Activated CD4-positive, alpha-beta T cell treated with anti-CD3 and anti-CD28 coated beads, Interleukin-2, amount 10 ng/mL, durations not matched to agents 24 days and 14 days (primary cell): ENCODE data around the gene GPATCH8. TPM values are rescaled to one million over a fixed set of nuclear protein-coding genes. Genes with fewer than 3 reads are reported as not detected.
A peak's percentile ranks its signal among the peaks of the same experiment; 100 is the strongest.

Source experiments
- DNase-seq: peaks from one replicate; pipeline ENCODE4 v3.0.0; 2022
- H3K27ac Mint-ChIP-seq: one replicate; pipeline ENCODE4 v1.8.0; 2022; ENCODE audit warnings: mild to moderate bottlenecking, mixed read lengths
- H3K27me3 Mint-ChIP-seq: one replicate; pipeline ENCODE4 v1.8.0; 2022; ENCODE audit warnings: mixed read lengths
- H3K36me3 Mint-ChIP-seq: one replicate; pipeline ENCODE4 v1.8.0; 2022; ENCODE audit warnings: low read depth, mild to moderate bottlenecking, mixed read lengths
- H3K4me1 Mint-ChIP-seq: one replicate; pipeline ENCODE4 v1.8.0; 2021; ENCODE audit warnings: mixed read lengths
- H3K4me3 Mint-ChIP-seq: one replicate; pipeline ENCODE4 v1.8.0; 2022; ENCODE audit warnings: mild to moderate bottlenecking, moderate library complexity, mixed read lengths
- H3K9me3 Mint-ChIP-seq: one replicate; pipeline ENCODE4 v1.8.0; 2021; ENCODE audit warnings: mixed read lengths
- intact Hi-C: fragments of 100-400 bp; cut with micrococcal nuclease; formaldehyde crosslinking; loops from one replicate; pipeline ENCODE4 v1.15.1; 2023
- total RNA-seq: library from RNA; stranded (reverse); gene quantifications from 2 replicates; pipeline ENCODE4 v1.2.3, GENCODE V29; 2022

GPATCH8 gene
- total RNA-seq, 1 donor from 2014 or later: 46.4 TPM

- intact Hi-C loops: no loop called here
- no peaks in the 10 kb centered on the region for H3K4me1 Mint-ChIP-seq
- no peaks in the 10 kb centered on the region for H3K9me3 Mint-ChIP-seq
- H3K4me3 Mint-ChIP-seq: no peak overlapping the region
- H3K27me3 Mint-ChIP-seq: peaks cover 39% of the 10 kb centered on the region
- H3K27ac Mint-ChIP-seq: no peak overlapping the region
- no peaks in the 10 kb centered on the region for H3K36me3 Mint-ChIP-seq
- DNase-seq: no peak
These were observed 141.6 kb downstream of the GPATCH8 start for GRCh38 chr17:44361292-44362260.

GRCh38 chr17:44360826-44361225 is 142.4 kb downstream of the GPATCH8 start:
- Mint-ChIP-seq H3K36me3 (no peaks in the 10 kb centered on the region), H3K27ac (no peak overlapping the region), H3K4me1 (no peaks in the 10 kb centered on the region), H3K9me3 (no peaks in the 10 kb centered on the region), H3K27me3 (peaks cover 32% of the 10 kb centered on the region), H3K4me3 (no peak overlapping the region)
- intact Hi-C loops: no loop called here
- DNase-seq: no peak

DNA sequence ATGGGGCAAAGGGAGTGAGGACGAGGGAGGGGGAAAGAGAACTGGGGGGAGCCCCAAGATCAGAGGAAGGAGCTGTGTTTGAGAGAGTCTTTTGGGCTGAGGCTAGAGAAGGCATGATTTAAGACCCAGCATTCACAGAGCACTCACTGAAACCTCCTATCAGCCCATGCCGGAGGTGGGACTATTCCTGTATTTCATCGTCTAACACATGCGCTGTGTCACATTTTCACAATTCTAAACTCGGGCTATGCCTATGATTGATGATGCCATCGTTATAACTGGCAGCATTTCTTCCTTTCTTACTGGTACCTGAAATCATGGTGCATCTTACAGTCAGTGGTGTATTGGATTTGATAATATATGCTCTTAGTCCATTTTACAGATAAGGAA is 143.1 kb downstream of the GPATCH8 start:
- H3K4me3 Mint-ChIP-seq: no peak overlapping the region

DNA sequence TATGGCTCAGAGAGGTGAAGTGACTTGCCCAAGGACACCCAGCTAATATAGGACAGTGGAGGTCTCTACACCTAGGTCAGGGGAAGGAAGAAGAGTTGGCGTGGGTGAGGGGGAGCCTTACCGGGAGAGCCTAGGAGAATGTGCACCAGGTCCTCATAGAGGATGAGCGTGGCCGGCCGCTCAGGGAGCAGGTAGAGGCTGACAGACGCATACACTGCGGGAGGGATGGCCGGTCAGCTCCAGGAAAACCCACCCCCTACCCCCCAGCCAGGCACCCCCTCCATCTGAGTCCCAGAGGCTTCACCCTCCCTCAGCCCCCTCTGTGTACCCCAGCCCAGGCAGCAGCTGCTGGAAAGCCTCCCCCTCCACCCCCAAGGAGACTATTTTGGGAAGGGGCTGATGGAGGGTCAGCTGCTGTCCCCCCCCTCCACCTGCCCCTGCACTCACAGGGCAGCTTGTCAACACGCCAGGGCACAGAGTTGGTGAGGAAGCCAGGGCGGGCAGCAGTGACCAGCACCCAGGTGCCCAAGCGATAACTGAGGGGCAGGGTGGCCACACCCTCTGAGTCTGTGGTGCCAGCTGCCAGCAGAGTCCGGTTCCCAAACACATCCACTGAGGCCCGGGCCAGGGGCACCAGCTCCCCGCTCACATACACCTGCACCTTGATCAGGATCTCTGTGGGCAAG is 143.6 kb downstream of the GPATCH8 start:
- intact Hi-C loops: no loop called here
- no peak for DNase-seq
- Mint-ChIP-seq H3K4me1 (no peaks in the 10 kb centered on the region), H3K9me3 (no peaks in the 10 kb centered on the region), H3K27ac (no peak overlapping the region), H3K4me3 (no peak overlapping the region), H3K36me3 (no peaks in the 10 kb centered on the region), H3K27me3 (peaks cover 25% of the 10 kb centered on the region)

More for the DNA sequence above, 143.1 kb downstream of the GPATCH8 start:
- no peaks in the 10 kb centered on the region for H3K36me3 Mint-ChIP-seq
- no peaks in the 10 kb centered on the region for H3K4me1 Mint-ChIP-seq
- DNase-seq: no peak
- H3K27ac Mint-ChIP-seq: no peak overlapping the region
- H3K9me3 Mint-ChIP-seq: no peaks in the 10 kb centered on the region
- intact Hi-C loops: no loop called here
- H3K27me3 Mint-ChIP-seq: peaks cover 29% of the 10 kb centered on the region

DNA sequence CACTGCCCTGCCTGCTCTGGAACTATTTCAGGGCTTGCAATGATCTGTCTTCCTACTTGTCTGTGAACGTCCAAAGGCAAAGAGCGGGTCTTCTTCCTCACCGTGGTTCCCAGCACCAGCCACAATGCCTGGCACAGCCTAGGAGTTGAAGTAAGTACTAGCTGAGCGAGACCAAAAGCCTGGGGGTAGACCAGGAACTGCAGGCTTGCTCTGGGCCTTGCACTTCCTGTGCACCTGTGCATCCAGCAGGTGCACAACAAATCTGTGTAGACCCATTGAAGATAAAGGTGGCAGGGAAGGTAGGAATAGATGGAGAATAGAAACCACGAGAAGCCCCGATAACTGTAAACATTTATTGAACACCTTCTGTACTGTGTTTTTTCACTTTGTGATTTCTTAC is 144.2 kb downstream of the GPATCH8 start:
- no peaks in the 10 kb centered on the region for H3K36me3 Mint-ChIP-seq
- no peaks in the 10 kb centered on the region for H3K9me3 Mint-ChIP-seq
- peaks cover 25% of the 10 kb centered on the region for H3K27me3 Mint-ChIP-seq
- no peak overlapping the region for H3K27ac Mint-ChIP-seq
- H3K4me1 Mint-ChIP-seq: no peaks in the 10 kb centered on the region
- H3K4me3 Mint-ChIP-seq: no peak overlapping the region
- no peak for DNase-seq
- intact Hi-C loops: no loop called here

DNA sequence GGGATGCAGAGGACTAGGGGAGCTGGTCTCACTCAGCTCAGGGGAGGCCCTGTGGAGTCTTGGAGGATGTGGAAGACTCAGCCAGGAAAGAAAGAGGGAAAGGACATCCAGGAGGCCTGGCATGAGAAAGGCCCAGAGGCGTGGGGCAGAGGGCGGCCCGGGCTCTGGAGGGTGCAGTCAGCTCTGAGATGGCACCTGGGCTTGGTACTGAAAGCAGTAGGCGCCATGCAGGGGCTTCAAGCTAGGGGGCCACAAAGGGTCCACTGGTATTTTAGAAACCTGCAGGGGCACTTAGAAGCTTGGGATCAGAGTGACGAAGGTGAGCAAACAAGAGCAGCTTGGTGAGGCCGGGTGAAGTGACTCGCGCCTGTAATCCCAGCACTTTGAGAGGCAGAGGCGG is 145.1 kb downstream of the GPATCH8 start:
- intact Hi-C loops: no loop called here
- Mint-ChIP-seq H3K27ac (no peak overlapping the region), H3K27me3 (peaks cover 23% of the 10 kb centered on the region)

GRCh38 chr17:44356241-44356640 is 147.0 kb downstream of the GPATCH8 start:
- no peak for DNase-seq
- no peak overlapping the region for H3K27ac Mint-ChIP-seq
- peaks cover 11% of the 10 kb centered on the region for H3K27me3 Mint-ChIP-seq
- no peaks in the 10 kb centered on the region for H3K9me3 Mint-ChIP-seq
- H3K36me3 Mint-ChIP-seq: peaks cover 5% of the 10 kb centered on the region
- no peak overlapping the region for H3K4me3 Mint-ChIP-seq
- intact Hi-C loops: no loop called here
- no peaks in the 10 kb centered on the region for H3K4me1 Mint-ChIP-seq

More for the DNA sequence above, 145.1 kb downstream of the GPATCH8 start:
- no peaks in the 10 kb centered on the region for H3K36me3 Mint-ChIP-seq
- H3K4me1 Mint-ChIP-seq: no peaks in the 10 kb centered on the region
- no peak overlapping the region for H3K4me3 Mint-ChIP-seq
- H3K9me3 Mint-ChIP-seq: no peaks in the 10 kb centered on the region
- DNase-seq: no peak

DNA sequence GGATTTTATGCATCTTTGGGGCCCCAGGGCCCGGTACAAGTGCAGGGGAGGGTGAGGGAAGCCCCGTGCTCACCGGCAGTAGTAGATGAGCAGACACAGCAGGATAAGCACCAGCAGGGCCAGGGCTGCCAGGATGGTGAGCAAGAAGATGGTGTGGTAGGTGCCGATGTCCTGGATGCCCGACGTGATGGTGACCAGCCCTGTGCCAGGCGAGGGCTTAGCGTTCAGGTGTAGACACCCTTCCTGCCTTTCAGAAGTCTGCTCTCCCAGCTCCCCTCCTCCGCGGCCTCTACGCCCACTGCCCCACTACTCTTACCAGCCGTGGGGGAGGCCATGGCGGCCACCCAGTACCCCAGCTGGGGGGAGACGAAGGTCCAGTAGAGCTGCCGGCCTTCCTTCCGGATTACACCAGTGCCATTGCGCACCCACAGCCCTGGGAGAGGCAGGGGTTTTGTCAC is 147.5 kb downstream of the GPATCH8 start:
- DNase-seq: no peak
- Mint-ChIP-seq H3K27ac (no peak overlapping the region), H3K4me3 (no peak overlapping the region), H3K4me1 (no peaks in the 10 kb centered on the region), H3K27me3 (peaks cover 8% of the 10 kb centered on the region), H3K9me3 (no peaks in the 10 kb centered on the region), H3K36me3 (peaks cover 5% of the 10 kb centered on the region)
- intact Hi-C loops: no loop called here

DNA sequence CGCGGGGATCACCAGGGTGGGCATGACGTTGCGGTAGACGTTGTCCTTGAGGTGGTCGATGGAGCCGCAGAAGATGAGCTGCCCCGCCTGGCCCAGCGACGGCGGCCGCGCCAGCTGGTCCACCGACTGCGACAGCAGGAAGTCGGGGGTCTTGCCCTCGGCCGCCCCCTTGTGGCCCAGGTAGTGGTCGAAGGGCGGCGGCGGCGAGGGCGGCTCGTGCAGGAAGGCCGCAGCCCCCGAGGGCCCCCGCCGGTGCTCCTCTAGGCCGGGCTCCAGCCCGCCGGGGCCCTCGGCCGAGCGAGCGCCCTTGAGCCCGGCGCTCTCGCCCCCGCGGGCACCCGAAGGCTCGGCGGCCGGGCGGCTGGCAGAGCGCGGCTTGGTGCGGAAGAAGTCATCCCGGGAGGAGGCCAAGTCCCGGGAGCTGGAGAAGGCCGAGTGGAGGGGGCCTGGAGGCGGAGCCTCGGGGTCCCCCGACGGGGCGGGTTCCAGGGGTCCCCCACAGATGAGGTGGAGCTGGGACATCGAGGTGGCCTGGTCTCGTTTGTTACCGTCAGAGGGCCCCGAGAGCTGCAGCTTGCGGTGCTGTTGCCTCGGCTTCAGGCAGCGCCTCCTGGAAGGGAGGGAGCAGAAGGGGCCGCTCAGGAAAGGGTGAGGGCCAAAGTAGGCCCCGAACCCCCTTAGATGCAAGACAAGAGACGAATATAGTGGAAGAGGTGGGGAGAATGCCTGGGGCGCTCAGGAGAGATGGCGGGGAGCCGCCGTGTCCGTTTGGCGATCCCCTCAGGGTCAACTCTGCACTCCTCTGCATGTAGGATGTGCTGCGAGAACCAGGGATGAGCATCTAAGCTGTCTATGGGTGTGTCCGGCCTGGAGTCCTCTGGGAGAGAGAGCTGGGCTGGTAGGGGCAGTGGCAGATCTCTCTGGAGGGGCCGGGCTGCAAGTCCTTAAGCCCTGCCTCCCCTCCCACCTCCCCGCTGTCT is 148.3 kb downstream of the GPATCH8 start:
- intact Hi-C loops: no loop called here
- no peak overlapping the region for H3K27ac Mint-ChIP-seq
- peaks cover 5% of the 10 kb centered on the region for H3K36me3 Mint-ChIP-seq

DNA sequence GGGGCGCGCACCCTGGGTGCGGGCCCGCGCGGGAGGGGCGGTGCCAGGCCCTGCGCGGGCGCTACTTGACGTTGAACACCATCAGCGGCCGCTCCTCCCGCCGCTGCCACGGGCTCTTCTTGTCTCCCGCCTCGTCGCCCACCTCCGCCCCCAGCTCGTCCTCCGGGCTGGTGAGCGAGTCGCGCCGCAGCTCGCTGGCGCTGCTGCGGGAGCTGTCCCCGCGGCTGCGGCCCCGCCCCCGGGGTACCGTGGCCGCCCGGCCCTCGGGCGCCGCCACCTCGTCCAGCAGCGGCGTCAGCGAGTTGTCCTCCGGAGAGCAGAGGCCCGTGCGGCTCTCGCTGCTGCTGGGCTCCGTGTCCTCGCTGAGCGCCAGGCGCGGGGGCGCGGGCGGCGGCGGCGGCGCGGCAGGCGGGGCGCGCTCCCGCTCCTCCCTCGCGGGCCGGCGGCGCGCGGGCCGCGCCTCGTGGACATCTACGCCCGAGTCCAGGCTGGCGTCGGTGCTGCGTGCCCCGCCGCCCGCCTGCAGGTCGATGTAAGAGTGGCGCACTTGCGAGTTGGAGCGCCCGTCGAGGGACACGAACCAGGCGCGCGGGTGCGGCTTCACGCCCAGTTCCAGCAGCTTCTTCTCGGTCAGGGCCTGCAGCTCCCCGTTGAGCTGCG is 149.4 kb downstream of the GPATCH8 start:
- no peak overlapping the region for H3K27ac Mint-ChIP-seq
- H3K4me3 Mint-ChIP-seq: peak overlapping the region; percentile 43
- H3K27me3 Mint-ChIP-seq: peaks cover 4% of the 10 kb centered on the region
- intact Hi-C loops: no loop called here
- no peaks in the 10 kb centered on the region for H3K4me1 Mint-ChIP-seq
- H3K36me3 Mint-ChIP-seq: peaks cover 5% of the 10 kb centered on the region
- no peaks in the 10 kb centered on the region for H3K9me3 Mint-ChIP-seq
- DNase-seq: peak; percentile 76

More for the DNA sequence above, 148.3 kb downstream of the GPATCH8 start:
- DNase-seq: peak; percentile 86
- Mint-ChIP-seq H3K27me3 (peaks cover 8% of the 10 kb centered on the region), H3K9me3 (no peaks in the 10 kb centered on the region), H3K4me3 (peak overlapping the region; percentile 19), H3K4me1 (no peaks in the 10 kb centered on the region)

GRCh38 chr17:44352828-44353671 is 150.2 kb downstream of the GPATCH8 start:
- Mint-ChIP-seq H3K36me3 (peaks cover 5% of the 10 kb centered on the region), H3K4me1 (peaks cover 6% of the 10 kb centered on the region), H3K9me3 (no peaks in the 10 kb centered on the region), H3K27ac (no peak overlapping the region), H3K27me3 (peaks cover 4% of the 10 kb centered on the region), H3K4me3 (peak overlapping the region; percentile 38)
- intact Hi-C loops: no loop called here
- DNase-seq: no peak
